Esophagus squamous epithelium (tissue), 4 donors: ENCODE data around the gene ANKRD44.

Experiments used
- CTCF ChIP-seq, 6 experiments: fragments of 450-650 bp in 4 of 6; fragments of 200-600 bp in 2 of 6; sonication (generic) in 2 of 6; IDR thresholded peaks; one replicate each; pipeline ENCODE4 v1.5.1; 2016 to 2019; ENCODE audit warnings: antibody characterized with exemption in 6 of 6, mild to moderate bottlenecking in 4 of 6, moderate library complexity in 4 of 6
- POLR2A ChIP-seq, 4 donors: fragments of 450-650 bp; IDR thresholded peaks; one replicate each; pipeline ENCODE4 v1.6.1; 2017; ENCODE audit warnings: antibody characterized with exemption in 4 of 4, mild to moderate bottlenecking in 4 of 4, moderate library complexity in 3 of 4

- TF ChIP-seq CTCF (IDR thresholded peaks at IDR 0.05) (no peak), POLR2A (IDR thresholded peaks at IDR 0.05) (no peak)
These were observed 148.8 kb downstream of the ANKRD44 start for GRCh38 chr2:197161774-197162173.
